ENCODE data around the gene RIN3.

DNA sequence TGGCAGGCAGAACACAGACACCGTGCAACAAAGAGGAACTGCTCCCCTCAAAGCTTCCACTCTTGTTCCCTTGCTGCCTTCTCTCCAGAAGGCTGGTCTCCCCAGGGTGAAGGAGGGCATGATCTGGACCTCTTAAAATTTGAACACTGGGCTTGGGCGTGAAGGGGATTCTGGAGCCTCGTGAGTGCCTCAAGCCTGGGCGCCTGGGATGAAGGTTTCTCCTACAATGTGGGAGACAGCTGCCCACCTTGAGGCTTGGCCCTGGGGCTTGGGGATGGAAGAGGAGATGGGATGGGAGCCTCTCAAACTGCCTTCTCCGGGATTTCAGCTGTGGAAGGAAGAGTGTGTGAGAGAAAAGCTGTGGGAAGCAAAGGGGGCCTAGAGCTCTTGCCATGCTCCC, 7.8 kb upstream of the RIN3 start:
- TF ChIP-seq CTCF (IDR thresholded peaks at IDR 0.05) (no peak), EZH2 (IDR thresholded peaks at IDR 0.05) (no peak)

All from neural progenitor cell (in vitro differentiated cells).